Uterus (tissue), 2 donors: Measurements from ENCODE around the gene GAL3ST1.

Experiments used
- CTCF ChIP-seq, 4 experiments: fragments of 200-600 bp in 2 of 4; fragments of 450-650 bp in 2 of 4; sonication (generic) in 2 of 4; IDR thresholded peaks; one replicate each; pipeline ENCODE4 v1.5.1; 2016 to 2019; ENCODE audit warnings: antibody characterized with exemption in 4 of 4, mild to moderate bottlenecking in 2 of 4, moderate library complexity in 1 of 4
- POLR2A ChIP-seq, 2 donors: fragments of 450-650 bp; IDR thresholded peaks; one replicate each; pipeline ENCODE4 v1.6.1; 2016; ENCODE audit warnings: antibody characterized with exemption in 2 of 2, mild to moderate bottlenecking in 1 of 2, moderate library complexity in 1 of 2

GRCh38 chr22:30582051-30582450 lies 7.6 kb upstream of the GAL3ST1 start:
- TF ChIP-seq CTCF (IDR thresholded peaks at IDR 0.05) (no peak), POLR2A (IDR thresholded peaks at IDR 0.05) (no peak)
